SK-N-MC (cell line): Measurements from ENCODE around the gene TEKT5.

Source experiments
- EZH2 ChIP-seq: fragments of 200-600 bp; sonication (generic); IDR thresholded peaks from one replicate; pipeline ENCODE4 v1.6.1; 2017; ENCODE audit warnings: antibody characterized with exemption
- FOXP2 ChIP-seq: optimal IDR thresholded peaks from 2 replicates; pipeline ENCODE3; 2011; ENCODE audit warnings: mild to moderate bottlenecking, moderate library complexity; ENCODE audit not compliant: insufficient read depth; ENCODE audit errors: extremely low read length, control extremely low read depth
- POLR2AphosphoS5 ChIP-seq: IDR thresholded peaks from 2 replicates; pipeline ENCODE4 v1.6.1; 2012; ENCODE audit warnings: mild to moderate bottlenecking, low read depth, low read length, borderline replicate concordance

DNA sequence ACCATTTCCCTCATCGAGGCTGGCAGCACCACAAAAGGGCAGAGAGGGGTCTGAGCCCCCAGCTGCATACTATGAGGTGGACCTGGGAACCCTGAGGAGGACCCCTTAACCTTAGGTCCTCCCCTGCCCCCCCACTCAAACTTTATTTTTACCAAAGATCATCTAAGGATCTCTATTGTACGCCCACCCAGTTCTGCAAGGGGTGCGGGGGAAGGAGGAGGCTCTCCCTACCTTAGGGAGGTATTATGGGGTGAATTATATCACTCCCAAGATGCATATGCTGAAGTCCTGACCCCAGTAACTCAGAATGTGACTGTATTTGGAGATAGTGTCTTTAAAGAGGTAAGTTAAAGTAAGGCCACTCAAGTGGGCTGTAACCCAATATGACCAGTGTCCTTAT is 87.6 kb downstream of the TEKT5 start:
- TF ChIP-seq EZH2: no peak
- no peak for TF ChIP-seq POLR2AphosphoS5
- no peak for TF ChIP-seq FOXP2
